CD14-positive monocyte (primary cell): ENCODE results near the gene CKS1B. TPM values are rescaled to one million over a fixed set of nuclear protein-coding genes. Genes with fewer than 3 reads are reported as not detected.

Experiments used
- DNase-seq, 3 donors: peaks; one replicate each; pipeline ENCODE4 v3.0.0-alpha.2; 2011 to 2022
- H2AFZ ChIP-seq: 2 replicates; pipeline ENCODE4 v1.6.0; 2012; ENCODE audit warnings: mild to moderate bottlenecking, low read depth, low read length, inconsistent platforms; ENCODE audit not compliant: insufficient read depth, poor library complexity, severe bottlenecking
- H3K27ac ChIP-seq, 2 donors: 1 replicate in 1 of 2; 2 replicates in 1 of 2; pipeline ENCODE4 v1.5.1; 2012 to 2013; ENCODE audit warnings: low read length in 2 of 2, control low read depth in 1 of 2, inconsistent platforms in 1 of 2, low read depth in 1 of 2, mild to moderate bottlenecking in 1 of 2
- H3K27me3 ChIP-seq, 2 donors: one replicate each; pipeline versions ENCODE4 v1.6.0 to v1.6.1; 2011 to 2013; ENCODE audit warnings: low read length in 2 of 2; ENCODE audit not compliant: control insufficient read depth in 2 of 2, insufficient read depth in 2 of 2
- H3K36me3 ChIP-seq, 2 donors: replicated peaks in 1 of 2; 1 replicate in 1 of 2; 2 replicates in 1 of 2; pipeline versions ENCODE4 v1.5.1 to v1.6.1; 2012 to 2013; ENCODE audit warnings: low read length in 2 of 2, control low read depth in 1 of 2, inconsistent platforms in 1 of 2, mild to moderate bottlenecking in 1 of 2; ENCODE audit not compliant: insufficient read depth in 2 of 2, control insufficient read depth in 1 of 2
- H3K4me1 ChIP-seq, 2 donors: 1 replicate in 1 of 2; 2 replicates in 1 of 2; pipeline versions ENCODE4 v1.5.1 to v1.6.1; 2012 to 2013; ENCODE audit warnings: low read length in 2 of 2, control low read depth in 1 of 2, inconsistent platforms in 1 of 2, mild to moderate bottlenecking in 1 of 2, moderate library complexity in 1 of 2; ENCODE audit not compliant: insufficient read depth in 2 of 2, control insufficient read depth in 1 of 2
- H3K4me2 ChIP-seq: replicated peaks from 2 replicates; pipeline ENCODE3; 2012; ENCODE audit warnings: low read length, moderate library complexity, mild to moderate bottlenecking; ENCODE audit not compliant: poor library complexity, severe bottlenecking; ENCODE audit errors: extremely low read depth
- H3K4me3 ChIP-seq, 3 experiments: fragments of 200-600 bp in 1 of 3; sonication (generic) in 1 of 3; replicated peaks in 1 of 3; 1 replicate in 2 of 3; 2 replicates in 1 of 3; pipeline ENCODE4 v1.5.1; 2011 to 2013; ENCODE audit warnings: low read length in 3 of 3, mild to moderate bottlenecking in 3 of 3, control low read depth in 2 of 3, low read depth in 2 of 3, inconsistent platforms in 1 of 3, moderate library complexity in 1 of 3
- H3K79me2 ChIP-seq: 2 replicates; pipeline ENCODE4 v1.6.0; 2012; ENCODE audit warnings: mild to moderate bottlenecking, control low read depth, inconsistent platforms, low read length, moderate library complexity; ENCODE audit not compliant: insufficient read depth
- H3K9ac ChIP-seq: 2 replicates; pipeline ENCODE4 v1.6.0; 2017; ENCODE audit warnings: low read length, mild to moderate bottlenecking; ENCODE audit not compliant: insufficient read depth, poor library complexity, severe bottlenecking
- H3K9me3 ChIP-seq, 2 donors: replicated peaks in 1 of 2; 1 replicate in 1 of 2; 2 replicates in 1 of 2; pipeline versions ENCODE4 v1.5.1 to v1.6.1; 2012 to 2013; ENCODE audit warnings: low read length in 2 of 2, control low read depth in 1 of 2; ENCODE audit not compliant: control insufficient read depth in 1 of 2, insufficient read depth in 1 of 2
- H4K20me1 ChIP-seq: 2 replicates; pipeline ENCODE4 v1.6.0; 2012; ENCODE audit warnings: mild to moderate bottlenecking, low read length, control low read depth, moderate library complexity; ENCODE audit not compliant: insufficient read depth
- H3K27ac Mint-ChIP-seq, 7 donors: one replicate each; pipeline ENCODE4 v1.8.0; 2020; ENCODE audit warnings: mild to moderate bottlenecking in 7 of 7, mixed read lengths in 7 of 7, moderate library complexity in 6 of 7, inconsistent platforms in 2 of 7
- H3K27me3 Mint-ChIP-seq, 3 donors: one replicate each; pipeline ENCODE4 v1.8.0; 2021 to 2022; ENCODE audit warnings: low read depth in 3 of 3, mild to moderate bottlenecking in 3 of 3, mixed read lengths in 3 of 3, moderate library complexity in 3 of 3, inconsistent platforms in 1 of 3
- H3K36me3 Mint-ChIP-seq, 2 donors: one replicate each; pipeline ENCODE4 v1.8.0; 2020; ENCODE audit warnings: mixed read lengths in 2 of 2, inconsistent platforms in 1 of 2, mild to moderate bottlenecking in 1 of 2
- H3K4me1 Mint-ChIP-seq: one replicate; pipeline ENCODE4 v1.8.0; 2020; ENCODE audit warnings: mild to moderate bottlenecking, mixed read lengths
- H3K4me3 Mint-ChIP-seq, 2 donors: one replicate each; pipeline ENCODE4 v1.8.0; 2020; ENCODE audit warnings: mild to moderate bottlenecking in 2 of 2, mixed read lengths in 2 of 2, moderate library complexity in 1 of 2
- H3K9me3 Mint-ChIP-seq, 7 donors: one replicate each; pipeline ENCODE4 v1.8.0; 2020 to 2022; ENCODE audit warnings: mixed read lengths in 7 of 7, mild to moderate bottlenecking in 6 of 7, moderate library complexity in 6 of 7, inconsistent platforms in 2 of 7
- WGBS: methylation state at CpG from one replicate; pipeline ENCODE4 v1.1.5; 2013; ENCODE audit warnings: missing lambda C conversion rate; ENCODE audit not compliant: insufficient coverage; 5-methylcytosine and 5-hydroxymethylcytosine counted together
- intact Hi-C, 2 donors: fragments of 100-400 bp; cut with micrococcal nuclease; formaldehyde crosslinking; loops; one replicate each; pipeline versions ENCODE4 v1.15.0 to v1.15.1; 2023
- polyA plus RNA-seq, 3 donors: library from polyadenylated mRNA; depleted of rRNA in 1 of 3; unstranded in 2 of 3; stranded (reverse) in 1 of 3; fragments of 300-500 nt in 2 of 3; fragments of >200 nt in 1 of 3; fragmentation: Illumina TruSeq in 2 of 3; gene quantifications; 1 replicate in 2 of 3; 2 replicates in 1 of 3; pipeline ENCODE4 v1.2.3, GENCODE V29; 2012 to 2021
- TF ChIP-seq, protein P1 (sequence below): fragments of 200-600 bp; IDR thresholded peaks from one replicate; pipeline ENCODE4 v1.8.0; 2022; ENCODE audit warnings: antibody characterized with exemption, mild to moderate bottlenecking

The CKS1B gene
- polyA plus RNA-seq, 3 donors, result 9.4 to 22.6 (median 18.0) TPM

DNA sequence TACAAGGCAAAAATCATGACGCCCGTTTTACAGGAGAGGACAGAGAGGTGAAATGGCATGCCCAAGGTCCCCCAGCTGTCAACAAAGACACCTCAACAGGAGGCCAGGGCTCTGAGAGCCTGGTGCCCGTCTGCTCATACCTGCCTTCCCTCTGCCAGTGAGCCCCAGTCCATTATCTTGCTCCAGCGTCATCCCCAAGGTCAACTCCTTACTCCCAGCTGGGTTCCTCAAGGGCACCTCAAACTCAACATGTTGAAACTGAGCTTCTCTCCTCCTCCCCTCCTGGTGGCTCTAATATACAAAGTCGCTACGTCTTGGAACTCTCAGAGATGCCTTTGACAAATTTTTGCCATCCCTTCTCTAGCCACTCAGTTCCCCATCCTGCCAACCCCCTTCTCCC is 21.8 kb upstream of the CKS1B start:
- Histone ChIP-seq H3K27ac (no peak overlapping the region), H4K20me1 (peaks cover 36% of the 10 kb centered on the region), H3K9me3 (no peaks in the 10 kb centered on the region), H3K4me1 (peaks cover 29 to 45% of the 10 kb centered on the region in 2 donors), H2AFZ (no peak overlapping the region), H3K27me3 (no peaks in the 10 kb centered on the region), H3K36me3 (peaks cover 23 to 34% of the 10 kb centered on the region in 2 donors), H3K4me2 (no peak overlapping the region), H3K79me2 (peaks cover 31% of the 10 kb centered on the region), H3K4me3 (no peak overlapping the region), H3K9ac (no peak overlapping the region)
- Mint-ChIP-seq H3K9me3 (no peaks in the 10 kb centered on the region), H3K4me1 (peaks cover 52% of the 10 kb centered on the region), H3K27ac (peak overlapping the region in 3 of 7 donors; percentile 18 to 38 (median 37)), H3K36me3 (peaks cover 30 to 39% of the 10 kb centered on the region in 2 donors), H3K27me3 (peaks cover 0 to 5% (median 1%) of the 10 kb centered on the region in 3 donors), H3K4me3 (no peak overlapping the region)
- TF ChIP-seq, protein P1, sequence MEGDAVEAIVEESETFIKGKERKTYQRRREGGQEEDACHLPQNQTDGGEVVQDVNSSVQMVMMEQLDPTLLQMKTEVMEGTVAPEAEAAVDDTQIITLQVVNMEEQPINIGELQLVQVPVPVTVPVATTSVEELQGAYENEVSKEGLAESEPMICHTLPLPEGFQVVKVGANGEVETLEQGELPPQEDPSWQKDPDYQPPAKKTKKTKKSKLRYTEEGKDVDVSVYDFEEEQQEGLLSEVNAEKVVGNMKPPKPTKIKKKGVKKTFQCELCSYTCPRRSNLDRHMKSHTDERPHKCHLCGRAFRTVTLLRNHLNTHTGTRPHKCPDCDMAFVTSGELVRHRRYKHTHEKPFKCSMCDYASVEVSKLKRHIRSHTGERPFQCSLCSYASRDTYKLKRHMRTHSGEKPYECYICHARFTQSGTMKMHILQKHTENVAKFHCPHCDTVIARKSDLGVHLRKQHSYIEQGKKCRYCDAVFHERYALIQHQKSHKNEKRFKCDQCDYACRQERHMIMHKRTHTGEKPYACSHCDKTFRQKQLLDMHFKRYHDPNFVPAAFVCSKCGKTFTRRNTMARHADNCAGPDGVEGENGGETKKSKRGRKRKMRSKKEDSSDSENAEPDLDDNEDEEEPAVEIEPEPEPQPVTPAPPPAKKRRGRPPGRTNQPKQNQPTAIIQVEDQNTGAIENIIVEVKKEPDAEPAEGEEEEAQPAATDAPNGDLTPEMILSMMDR, result no peak
- WGBS, result 84% methylated on average over 4 of the region's 6 CpGs
- intact Hi-C loops, result no loop called here
- no peak for DNase-seq

DNA sequence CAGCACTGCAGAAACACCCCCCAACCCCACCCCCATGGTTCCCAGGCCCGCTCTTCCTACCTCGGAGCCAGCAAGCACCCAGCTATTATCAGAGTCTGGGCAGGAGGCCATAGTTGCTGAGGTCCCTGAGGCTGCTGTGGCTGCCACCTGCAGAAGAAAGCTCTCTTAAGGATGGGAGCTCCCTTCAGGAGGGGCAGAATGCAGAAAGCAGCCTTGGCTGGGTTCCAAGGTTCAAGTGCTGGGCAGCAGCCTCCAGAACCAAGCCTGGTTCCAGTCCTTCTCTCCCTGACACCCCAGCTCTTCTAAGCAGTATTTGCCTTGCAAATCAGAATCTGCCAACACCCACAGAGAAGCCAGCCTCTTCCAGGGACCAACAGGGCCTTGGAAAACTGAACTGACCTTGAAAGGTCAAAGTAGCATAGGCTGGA is 20.9 kb upstream of the CKS1B start:
- H3K9ac ChIP-seq, result no peak overlapping the region
- H2AFZ ChIP-seq, result no peak overlapping the region
- peaks cover 29 to 45% of the 10 kb centered on the region in 2 donors for H3K4me1 ChIP-seq
- H3K4me2 ChIP-seq, result no peak overlapping the region
- Mint-ChIP-seq H3K4me3 (no peak overlapping the region), H3K27me3 (peaks cover 0 to 5% (median 1%) of the 10 kb centered on the region in 3 donors), H3K9me3 (no peaks in the 10 kb centered on the region), H3K36me3 (peaks cover 26 to 33% of the 10 kb centered on the region in 2 donors), H3K27ac (peak overlapping the region in 1 of 7 donors; percentile 21), H3K4me1 (peaks cover 52% of the 10 kb centered on the region)
- DNase-seq, result no peak
- WGBS, result 90% methylated on average over 2 of the region's 2 CpGs
- peaks cover 33% of the 10 kb centered on the region for H3K79me2 ChIP-seq
- intact Hi-C loops, result no loop called here
- no peaks in the 10 kb centered on the region for H3K27me3 ChIP-seq
- TF ChIP-seq, protein P1, result no peak
- H3K9me3 ChIP-seq, result no peaks in the 10 kb centered on the region
- peaks cover 36% of the 10 kb centered on the region for H4K20me1 ChIP-seq
- no peak overlapping the region for H3K27ac ChIP-seq
- no peak overlapping the region for H3K4me3 ChIP-seq
- H3K36me3 ChIP-seq, result peaks cover 17 to 31% of the 10 kb centered on the region in 2 donors
